Panc1 (cell line): Measurements from ENCODE around the gene TTLL10. TPM values are rescaled to one million over a fixed set of nuclear protein-coding genes. Genes with fewer than 3 reads are reported as not detected.

Source experiments
- ATAC-seq: fragments of 200-7000 bp; cut with Tn5 transposase; 2 replicates; pipeline ENCODE4 v1.9.1; 2020; ENCODE audit warnings: mild to moderate bottlenecking, moderate library complexity
- BruUV-seq: library from RNA; stranded (reverse); fragments of 400-500 nt; replicated peaks from 2 replicates; lab custom pipeline; 2021; lab: Mats Ljungman, UMichigan
- CTCF ChIA-PET: fragments of 300-600 bp; sonication (Branson Sonifier 250); formaldehyde crosslinking; loops from one replicate; lab custom pipeline; 2022; ENCODE audit warnings: antibody characterized with exemption; lab: Charles Lee
- POLR2A ChIA-PET: fragments of 300-600 bp; sonication (Branson Sonifier 250); formaldehyde crosslinking; loops from one replicate; lab custom pipeline; 2022; ENCODE audit warnings: antibody characterized with exemption; lab: Charles Lee
- DNase-seq: peaks from one replicate; pipeline ENCODE4 v3.0.0-alpha.2; 2010; ENCODE audit warnings: low read depth, low spot score
- H3K27ac ChIP-seq: 2 replicates; pipeline ENCODE4 v1.5.1; 2011; ENCODE audit warnings: mild to moderate bottlenecking, low read length, inconsistent platforms
- H3K27me3 ChIP-seq: fragments of 200-500 bp; sonication (Bioruptor generic); 2 replicates; pipeline ENCODE4 v1.6.0; 2014; ENCODE audit warnings: low read length, inconsistent platforms; ENCODE audit not compliant: control insufficient read depth, insufficient read depth
- H3K36me3 ChIP-seq: fragments of 200-500 bp; sonication (Bioruptor generic); 2 replicates; pipeline ENCODE4 v1.5.1; 2014; ENCODE audit warnings: inconsistent platforms, mild to moderate bottlenecking, low read length, moderate library complexity; ENCODE audit not compliant: control insufficient read depth, insufficient read depth
- H3K4me1 ChIP-seq: 2 replicates; pipeline ENCODE4 v1.5.1; 2011; ENCODE audit warnings: inconsistent platforms, mild to moderate bottlenecking, low read length, moderate library complexity; ENCODE audit not compliant: control insufficient read depth, insufficient read depth
- H3K4me3 ChIP-seq, 2 experiments: 2 replicates each; pipeline ENCODE4 v1.5.1; 2011 to 2012; ENCODE audit warnings: low read depth in 2 of 2, low read length in 2 of 2, mild to moderate bottlenecking in 2 of 2, inconsistent platforms in 1 of 2, moderate library complexity in 1 of 2
- H3K9me3 ChIP-seq: fragments of 200-500 bp; sonication (Bioruptor generic); 2 replicates; pipeline ENCODE4 v1.5.1; 2014; ENCODE audit warnings: low read depth, mild to moderate bottlenecking, inconsistent platforms, low read length, moderate library complexity; ENCODE audit not compliant: control insufficient read depth, insufficient read depth
- CTCF ChIP-seq: fragments of 450-650 bp; IDR thresholded peaks from 2 replicates; pipeline ENCODE4 v1.5.1; 2017; ENCODE audit warnings: mild to moderate bottlenecking
- POLR2AphosphoS5 ChIP-seq: IDR thresholded peaks from 2 replicates; pipeline ENCODE4 v1.6.1; 2012; ENCODE audit warnings: mild to moderate bottlenecking, low read depth, low read length, moderate library complexity
- REST ChIP-seq, 2 experiments: IDR thresholded peaks; 2 replicates each; pipeline ENCODE4 v1.6.1; 2011 to 2012; ENCODE audit warnings: low read depth in 2 of 2, control low read depth in 1 of 2, low read length in 1 of 2, mild to moderate bottlenecking in 1 of 2, moderate library complexity in 1 of 2; ENCODE audit not compliant: insufficient read depth in 1 of 2
- SIN3A ChIP-seq: IDR thresholded peaks from 2 replicates; pipeline ENCODE4 v1.6.1; 2012; ENCODE audit warnings: low read depth, mild to moderate bottlenecking, low read length, moderate library complexity, borderline replicate concordance; ENCODE audit not compliant: insufficient read depth
- TCF7L2 ChIP-seq: IDR thresholded peaks from 2 replicates; pipeline ENCODE4 v1.6.1; 2011; ENCODE audit warnings: mild to moderate bottlenecking, low read depth, low read length, inconsistent platforms
- in situ Hi-C: cut with HindIII; loops from 2 replicates; pipeline ENCODE4 v1.10.0; 2016; ENCODE audit warnings: low sequenced_read_pairs, low pct_unique_long_range_greater_than_20kb
- intact Hi-C: fragments of 100-400 bp; cut with micrococcal nuclease; formaldehyde crosslinking; loops from one replicate; pipeline ENCODE4 v1.10.0; 2022; ENCODE audit not compliant: unreplicated experiment
- total RNA-seq: library from RNA; stranded (reverse); gene quantifications from one replicate; pipeline ENCODE4 v1.2.1, GENCODE V29; 2021; ENCODE audit not compliant: unreplicated experiment

TTLL10 gene
- total RNA-seq, 1 experiment from 2014 or later, result not detected

- in situ Hi-C loops, result no loop called here
- BruUV-seq, result no TSS peak
Measured at GRCh38 chr1:1166642-1167397, 6.9 kb upstream of the TTLL10 start.

GRCh38 chr1:1167398-1167821 lies 6.3 kb upstream of the TTLL10 start:
- in situ Hi-C loops (no loop called here), intact Hi-C loops (no loop called here)
- H3K4me1 ChIP-seq, result no peaks in the 10 kb centered on the region
- H3K27me3 ChIP-seq, result no peaks in the 10 kb centered on the region
- ChIA-PET POLR2A (no interaction called here), CTCF (no interaction called here)
- H3K9me3 ChIP-seq, result no peaks in the 10 kb centered on the region
- H3K4me3 ChIP-seq, result no peak overlapping the region
- no peak overlapping the region for H3K27ac ChIP-seq
- ATAC-seq, result no peak
- DNase-seq, result no peak
- H3K36me3 ChIP-seq, result no peaks in the 10 kb centered on the region
- BruUV-seq, result no TSS peak
- TF ChIP-seq SIN3A (no peak), REST (IDR thresholded peaks at IDR 0.05; ENCODE audit: insufficient read depth in 1 of 2, low read depth in 2 of 2, low read length in 1 of 2) (no peak)

More at GRCh38 chr1:1166642-1167397, 6.9 kb upstream of the TTLL10 start:
- ChIA-PET POLR2A (no interaction called here), CTCF (no interaction called here)
- Histone ChIP-seq H3K9me3 (no peaks in the 10 kb centered on the region), H3K36me3 (no peaks in the 10 kb centered on the region), H3K4me1 (no peaks in the 10 kb centered on the region), H3K27me3 (no peaks in the 10 kb centered on the region), H3K27ac (no peak overlapping the region), H3K4me3 (no peak overlapping the region)
- DNase-seq (no peak), ATAC-seq (no peak)
- TF ChIP-seq SIN3A (no peak), TCF7L2 (no peak), REST (IDR thresholded peaks at IDR 0.05; ENCODE audit: insufficient read depth in 1 of 2, low read depth in 2 of 2, low read length in 1 of 2) (no peak), POLR2AphosphoS5 (no peak), CTCF (no peak)
- intact Hi-C loops, result no loop called here
